Measurements from ENCODE around the gene PPM1D. TPM values are rescaled to one million over a fixed set of nuclear protein-coding genes. Genes with fewer than 3 reads are reported as not detected.

The PPM1D gene
- total RNA-seq, 1 experiment from 2014 or later = 17.9 TPM

GRCh38 chr17:60599220-60599619 lies 773 bp upstream of the PPM1D start:
- intact Hi-C loops (cut with micrococcal nuclease; ENCODE audit: unreplicated experiment) = no loop called here
- H3K4me1 ChIP-seq = 0 out of 2 replicates have a peak, but pooled peaks cover 4% of the 10 kb centered on the region
- ChIA-PET CTCF (interaction anchor here (0.6 to 2.5 kb wide), 11 partner anchors 8 to 368 kb away, joined by 3 to 36 read pairs (median 4); partner anchors contain the start of gene APPBP2), POLR2A (interaction anchor here (0.5 to 2.0 kb wide), 18 partner anchors 8 to 640 kb away, joined by 3 to 18 read pairs (median 6); partner anchors contain the start of genes APPBP2, BCAS3 and USP32)
- H3K27me3 ChIP-seq (replicated peaks; ENCODE audit: control insufficient read depth, insufficient read depth, low read length) = no peaks in the 10 kb centered on the region
- Mint-ChIP-seq H3K9me3 (ENCODE audit: unreplicated experiment) (no peaks in the 10 kb centered on the region), H3K4me1 (ENCODE audit: low read depth, unreplicated experiment) (peaks cover 23% of the 10 kb centered on the region), H3K27me3 (ENCODE audit: insufficient read depth, unreplicated experiment) (no peaks in the 10 kb centered on the region), H3K27ac (ENCODE audit: unreplicated experiment) (peak overlapping the region; percentile 98), H3K4me3 (ENCODE audit: unreplicated experiment) (peak overlapping the region; percentile 97), H3K36me3 (ENCODE audit: insufficient read depth, unreplicated experiment) (peaks cover 19% of the 10 kb centered on the region)
- no peaks in the 10 kb centered on the region for H3K36me3 ChIP-seq (ENCODE audit: control insufficient read depth, insufficient read depth, low read length)
- H3K4me3 ChIP-seq (ENCODE audit: low read depth, low read length) = peak overlapping the region; percentile 71
- no peak for TF ChIP-seq CTCF (IDR thresholded peaks at IDR 0.05; ENCODE audit: insufficient read depth in 1 of 2, low read depth in 1 of 2, low read length in 1 of 2, severe bottlenecking in 1 of 2, unreplicated experiment in 1 of 2)
- H3K9me3 ChIP-seq = no peaks in the 10 kb centered on the region
- no peak for DNase-seq
- TSS peak; percentile 95 for BruUV-seq (replicated peaks)

GRCh38 chr17:60600490-60601446 lies 775 bp downstream of the PPM1D start:
- BruUV-seq (replicated peaks) = no TSS peak
- Mint-ChIP-seq H3K9me3 (ENCODE audit: unreplicated experiment) (no peaks in the 10 kb centered on the region), H3K27me3 (ENCODE audit: insufficient read depth, unreplicated experiment) (no peaks in the 10 kb centered on the region), H3K4me1 (ENCODE audit: low read depth, unreplicated experiment) (peaks cover 23% of the 10 kb centered on the region), H3K4me3 (ENCODE audit: unreplicated experiment) (peak overlapping the region; percentile 97), H3K27ac (ENCODE audit: unreplicated experiment) (peak overlapping the region; percentile 98), H3K36me3 (ENCODE audit: insufficient read depth, unreplicated experiment) (peaks cover 19% of the 10 kb centered on the region)
- Histone ChIP-seq H3K36me3 (ENCODE audit: control insufficient read depth, insufficient read depth, low read length) (no peaks in the 10 kb centered on the region), H3K4me3 (ENCODE audit: low read depth, low read length) (peak overlapping the region; percentile 88), H3K27me3 (replicated peaks; ENCODE audit: control insufficient read depth, insufficient read depth, low read length) (no peaks in the 10 kb centered on the region), H3K9me3 (no peaks in the 10 kb centered on the region), H3K4me1 (no peaks in the 10 kb centered on the region)
- TF ChIP-seq CTCF (IDR thresholded peaks at IDR 0.05; ENCODE audit: insufficient read depth in 1 of 2, low read depth in 1 of 2, low read length in 1 of 2, severe bottlenecking in 1 of 2, unreplicated experiment in 1 of 2) = peak; percentile 80 to 81
- intact Hi-C loops (cut with micrococcal nuclease; ENCODE audit: unreplicated experiment) = loop anchor here (1.0 to 5.0 kb wide), 3 partner anchors 37 to 76 kb away; partner anchors contain the start of gene BCAS3
- POLR2A ChIA-PET = interaction anchor here (1.0 to 2.0 kb wide), 9 partner anchors 10 to 642 kb away, joined by 3 to 18 read pairs (median 8); partner anchors contain the start of genes APPBP2, BCAS3 and USP32
- CTCF ChIA-PET = interaction anchor here (0.6 to 2.5 kb wide), 14 partner anchors 9 to 612 kb away, joined by 3 to 36 read pairs (median 4); partner anchors contain the start of gene APPBP2
- DNase-seq = peak; percentile 81 to 86
